H1 (cell line): ENCODE results near the gene CNR2. TPM values are rescaled to one million over a fixed set of nuclear protein-coding genes. Genes with fewer than 3 reads are reported as not detected.

ENCODE experiments used
- CTCF ChIA-PET: fragments of 300-600 bp; sonication (Branson Sonifier 250); formaldehyde crosslinking; loops from one replicate; lab custom pipeline; 2021; ENCODE audit not compliant: partially characterized antibody; lab: Charles Lee
- POLR2A ChIA-PET: fragments of 300-600 bp; sonication (Branson Sonifier 250); formaldehyde crosslinking; loops from one replicate; lab custom pipeline; 2021; ENCODE audit warnings: inconsistent platforms; ENCODE audit not compliant: partially characterized antibody; lab: Charles Lee
- DNase-seq, 2 experiments: peaks; one replicate each; pipeline versions ENCODE4 v3.0.0 to v3.0.0-alpha.2; 2010 to 2022; ENCODE audit warnings: low spot score in 2 of 2, low read depth in 1 of 2, mixed read lengths in 1 of 2
- FAIRE-seq: peaks from 2 replicates; lab custom pipeline; 2011; peaks lifted over from hg19 to GRCh38; lab: Jason Lieb, UNC
- H2AFZ ChIP-seq: 2 replicates; pipeline ENCODE4 v1.8.1; 2012; ENCODE audit warnings: low read length, inconsistent platforms
- H2AK5ac ChIP-seq: 2 replicates; pipeline ENCODE4 v1.6.1; 2013; ENCODE audit warnings: low read depth, low read length
- H2BK120ac ChIP-seq: replicated peaks from 2 replicates; pipeline ENCODE3; 2013; ENCODE audit warnings: low read depth, low read length, inconsistent platforms
- H2BK12ac ChIP-seq: 2 replicates; pipeline ENCODE4 v1.6.1; 2013; ENCODE audit warnings: low read depth, low read length
- H2BK15ac ChIP-seq: 2 replicates; pipeline ENCODE4 v1.6.1; 2013; ENCODE audit warnings: low read length
- H2BK20ac ChIP-seq: 2 replicates; pipeline ENCODE4 v1.6.1; 2013; ENCODE audit warnings: low read length
- H2BK5ac ChIP-seq: 2 replicates; pipeline ENCODE4 v1.6.1; 2013; ENCODE audit warnings: low read depth, low read length
- H3K14ac ChIP-seq: 2 replicates; pipeline ENCODE4 v1.6.1; 2013; ENCODE audit warnings: inconsistent platforms; ENCODE audit not compliant: insufficient read length
- H3K18ac ChIP-seq: 2 replicates; pipeline ENCODE4 v1.6.1; 2013; ENCODE audit warnings: low read length; ENCODE audit errors: extremely low read depth
- H3K23ac ChIP-seq: 2 replicates; pipeline ENCODE4 v1.6.1; 2013; ENCODE audit warnings: inconsistent platforms; ENCODE audit not compliant: insufficient read length
- H3K23me2 ChIP-seq: 2 replicates; pipeline ENCODE4 v1.6.1; 2013; ENCODE audit warnings: low read depth, low read length
- H3K27ac ChIP-seq: 2 replicates; pipeline ENCODE4 v1.6.1; 2011; ENCODE audit warnings: low read depth, low read length, inconsistent platforms
- H3K27me3 ChIP-seq, 4 experiments: replicated peaks in 1 of 4; 1 replicate in 1 of 4; 2 replicates in 3 of 4; pipeline versions ENCODE4 v1.6.1 to v1.8.1; 2011 to 2013; ENCODE audit warnings: low read length in 3 of 4, mild to moderate bottlenecking in 3 of 4, inconsistent platforms in 2 of 4, mixed read lengths in 2 of 4, moderate library complexity in 1 of 4; ENCODE audit not compliant: control insufficient read depth in 3 of 4, insufficient read depth in 3 of 4; ENCODE audit errors: extremely low read depth in 1 of 4
- H3K36me3 ChIP-seq, 4 experiments: 2 replicates each; pipeline versions ENCODE4 v1.6.1 to v1.8.1; 2011 to 2013; ENCODE audit warnings: mild to moderate bottlenecking in 4 of 4, low read length in 3 of 4, moderate library complexity in 2 of 4, control low read depth in 1 of 4, inconsistent platforms in 1 of 4; ENCODE audit not compliant: insufficient read depth in 4 of 4, control insufficient read depth in 2 of 4
- H3K4ac ChIP-seq: replicated peaks from 2 replicates; pipeline ENCODE3; 2013; ENCODE audit warnings: low read length, low read depth, mixed read lengths, inconsistent platforms; ENCODE audit not compliant: insufficient read length
- H3K4me1 ChIP-seq, 4 experiments: replicated peaks in 1 of 4; 1 replicate in 1 of 4; 2 replicates in 3 of 4; pipeline versions ENCODE4 v1.6.1 to v1.8.1; 2011 to 2013; ENCODE audit warnings: low read length in 3 of 4, inconsistent platforms in 2 of 4, mixed read lengths in 1 of 4; ENCODE audit not compliant: insufficient read depth in 4 of 4, control insufficient read depth in 3 of 4
- H3K4me2 ChIP-seq, 2 experiments: 2 replicates each; pipeline versions ENCODE4 v1.6.1 to v1.8.1; 2011 to 2013; ENCODE audit warnings: low read depth in 2 of 2, low read length in 2 of 2, control low read depth in 1 of 2, inconsistent platforms in 1 of 2, mild to moderate bottlenecking in 1 of 2; ENCODE audit not compliant: insufficient read depth in 1 of 2
- H3K4me3 ChIP-seq, 4 experiments: fragments of 200-600, 300-600 bp in 1 of 4; sonication (generic), shearing (Covaris generic), sonication (Bioruptor Twin) in 1 of 4; 2 replicates each; pipeline versions ENCODE4 v1.5.1 to v1.8.1; 2011 to 2016; ENCODE audit warnings: low read length in 4 of 4, low read depth in 3 of 4, control low read depth in 2 of 4, inconsistent platforms in 2 of 4, mild to moderate bottlenecking in 2 of 4, mixed read lengths in 1 of 4, moderate library complexity in 1 of 4; ENCODE audit not compliant: insufficient read depth in 2 of 4; ENCODE audit errors: extremely low read depth in 1 of 4
- H3K56ac ChIP-seq: replicated peaks from 2 replicates; pipeline ENCODE3; 2013; ENCODE audit warnings: low read depth, mild to moderate bottlenecking, mixed read lengths, low read length, inconsistent platforms; ENCODE audit not compliant: insufficient read length
- H3K79me1 ChIP-seq: 2 replicates; pipeline ENCODE4 v1.6.1; 2013; ENCODE audit warnings: low read depth, low read length, control low read depth
- H3K79me2 ChIP-seq, 2 experiments: 2 replicates each; pipeline versions ENCODE4 v1.6.1 to v1.8.1; 2012 to 2013; ENCODE audit warnings: low read length in 2 of 2, mild to moderate bottlenecking in 2 of 2, inconsistent platforms in 1 of 2; ENCODE audit not compliant: insufficient read depth in 2 of 2, control insufficient read depth in 1 of 2
- H3K9ac ChIP-seq, 4 experiments: replicated peaks in 1 of 4; 1 replicate in 1 of 4; 2 replicates in 3 of 4; pipeline versions ENCODE4 v1.6.1 to v1.8.1; 2011 to 2013; ENCODE audit warnings: low read depth in 3 of 4, low read length in 3 of 4, control low read depth in 2 of 4, mild to moderate bottlenecking in 2 of 4, moderate library complexity in 2 of 4, inconsistent platforms in 1 of 4; ENCODE audit errors: extremely low read depth in 1 of 4
- H3K9me3 ChIP-seq, 2 experiments: 2 replicates each; pipeline versions ENCODE4 v1.6.1 to v1.8.1; 2012 to 2013; ENCODE audit warnings: mild to moderate bottlenecking in 2 of 2, moderate library complexity in 2 of 2, control low read depth in 1 of 2, inconsistent platforms in 1 of 2, low read depth in 1 of 2, low read length in 1 of 2, mixed read lengths in 1 of 2; ENCODE audit not compliant: insufficient read depth in 2 of 2
- H4K20me1 ChIP-seq, 2 experiments: replicated peaks in 1 of 2; 2 replicates each; pipeline versions ENCODE3 to v1.8.1; 2011 to 2013; ENCODE audit warnings: inconsistent platforms in 2 of 2, low read length in 2 of 2, mild to moderate bottlenecking in 1 of 2; ENCODE audit not compliant: insufficient read depth in 2 of 2, control insufficient read depth in 1 of 2
- H4K5ac ChIP-seq: 2 replicates; pipeline ENCODE4 v1.6.1; 2013; ENCODE audit warnings: low read length, low read depth, mixed read lengths, inconsistent platforms; ENCODE audit not compliant: insufficient read length
- H4K8ac ChIP-seq: 2 replicates; pipeline ENCODE4 v1.8.0; 2013; ENCODE audit warnings: mild to moderate bottlenecking, moderate library complexity, low read length, inconsistent platforms; ENCODE audit not compliant: insufficient read depth; ENCODE audit errors: extremely low read depth
- H4K91ac ChIP-seq: replicated peaks from 2 replicates; pipeline ENCODE3; 2013; ENCODE audit warnings: low read length, mixed read lengths, inconsistent platforms; ENCODE audit not compliant: insufficient read length
- CBX8 ChIP-seq: fragments of 300-800, 300-1000 bp; sonication (generic); IDR thresholded peaks from 2 replicates; pipeline ENCODE4 v1.7.1; 2016; ENCODE audit warnings: low read depth, low read length, borderline replicate concordance
- CEBPB ChIP-seq: IDR thresholded peaks from 2 replicates; pipeline ENCODE4 v1.6.1; 2012; ENCODE audit warnings: low read depth, low read length
- CHD2 ChIP-seq: IDR thresholded peaks from 2 replicates; pipeline ENCODE4 v1.6.1; 2012; ENCODE audit warnings: low read length, improper control_type of control experiment
- EGR1 ChIP-seq: IDR thresholded peaks from 2 replicates; pipeline ENCODE4 v1.6.1; 2011; ENCODE audit warnings: low read depth, low read length, borderline replicate concordance
- GTF2F1 ChIP-seq: IDR thresholded peaks from 2 replicates; pipeline ENCODE4 v1.6.1; 2012; ENCODE audit warnings: low read depth, low read length, improper control_type of control experiment, borderline replicate concordance
- KDM4A ChIP-seq: IDR thresholded peaks from one replicate; pipeline ENCODE4 v1.7.1; 2012; ENCODE audit warnings: low read depth, mild to moderate bottlenecking, moderate library complexity, low read length, inconsistent platforms; ENCODE audit not compliant: severe bottlenecking
- RBBP5 ChIP-seq: IDR thresholded peaks from 2 replicates; pipeline ENCODE4 v1.7.1; 2012; ENCODE audit warnings: low read depth, mild to moderate bottlenecking, inconsistent platforms, low read length, moderate library complexity, borderline replicate concordance
- WGBS, 2 experiments: shearing (Covaris generic) in 1 of 2; methylation state at CpG; one replicate each; pipeline versions ENCODE4 v1.1.6 to v1.1.7; 2013 to 2015; ENCODE audit warnings: low lambda C conversion rate in 2 of 2, mixed read lengths in 2 of 2, inconsistent platforms in 1 of 2, low coverage in 1 of 2, missing lambda C conversion rate in 1 of 2; ENCODE audit not compliant: insufficient replicate concordance in 2 of 2, insufficient coverage in 1 of 2, insufficient read length in 1 of 2; ENCODE audit errors: extremely low coverage in 1 of 2, missing lambda C conversion rate in 1 of 2; 5-methylcytosine and 5-hydroxymethylcytosine counted together
- polyA plus RNA-seq, 7 experiments: library from polyadenylated mRNA; depleted of rRNA in 3 of 7; stranded (reverse) in 5 of 7; unstranded in 2 of 7; fragments of >200 nt in 5 of 7; fragments of 200-250 nt in 2 of 7; gene quantifications; 1 replicate in 5 of 7; 2 replicates in 1 of 7; 4 replicates in 1 of 7; pipeline versions ENCODE4 v1.2.1 to v1.2.3, GENCODE V29; 2011 to 2013; ENCODE audit warnings: missing spikeins in 2 of 7, mixed read lengths in 2 of 7
- total RNA-seq: library from RNA; stranded (reverse); fragmentation: NEBNext Ultra II Directional; extraction: Animal tissue kit (Norgen Biotek cat#: 25700); gene quantifications from 2 replicates; pipeline ENCODE4 v1.2.1, GENCODE V29; 2021
- TF ChIP-seq, protein P1 (sequence below): IDR thresholded peaks from 2 replicates; pipeline ENCODE4 v1.6.1; 2012; ENCODE audit warnings: inconsistent platforms

Gene CNR2
- total and polyA plus RNA-seq, 2 of the 8 experiments (the other 6 are each of a cell fraction or from before 2014, with no cell fraction given) = not detected

DNA sequence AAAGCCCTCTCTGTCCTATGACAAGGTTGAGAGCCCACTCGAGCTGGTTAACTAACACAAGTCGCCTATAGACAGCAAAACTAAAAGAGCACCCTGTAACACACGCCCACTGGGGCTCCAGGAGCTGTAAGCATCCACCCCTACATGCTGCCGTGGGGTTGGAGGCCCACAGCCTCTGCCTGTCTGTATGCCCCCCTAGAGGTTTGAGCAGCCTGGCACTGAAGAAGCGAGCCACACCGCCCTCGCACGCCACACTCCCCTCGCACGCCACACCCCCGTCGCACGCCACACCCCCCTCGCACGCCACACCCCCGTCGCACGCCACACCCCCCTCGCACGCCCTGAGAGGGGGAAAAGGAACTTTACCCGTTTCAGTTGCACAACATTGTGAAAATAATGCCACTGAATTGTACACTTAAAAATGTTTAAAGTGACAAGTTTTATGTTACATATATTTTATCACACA, 74.7 kb downstream of the CNR2 start:
- no peak overlapping the region for H3K9ac ChIP-seq
- H3K56ac ChIP-seq = no peak overlapping the region
- no peak overlapping the region for H3K27ac ChIP-seq
- H3K4me2 ChIP-seq = peak overlapping the region; percentile 68 to 99
- H3K4ac ChIP-seq = no peak overlapping the region
- no peaks in the 10 kb centered on the region for H3K79me1 ChIP-seq
- peak overlapping the region; percentile 21 to 56 (median 35); a peak in 6 of 8 replicates for H3K4me3 ChIP-seq
- H3K79me2 ChIP-seq = no peaks in the 10 kb centered on the region
- no peak overlapping the region for H2BK5ac ChIP-seq
- no peak overlapping the region for H2BK15ac ChIP-seq
- no peak overlapping the region for H3K18ac ChIP-seq
- no peak overlapping the region for H3K23ac ChIP-seq
- no peak overlapping the region for H2AK5ac ChIP-seq
- DNase-seq (peak in 1 of 2 experiments; percentile 78), FAIRE-seq (no peak)
- CTCF ChIA-PET = interaction anchor here (0.5 to 2.2 kb wide), 5 partner anchors 17 to 191 kb away, joined by 3 to 8 read pairs (median 4); partner anchors contain the start of gene FUCA1
- H3K23me2 ChIP-seq = peaks cover 7% of the 10 kb centered on the region
- no peaks in the 10 kb centered on the region for H3K9me3 ChIP-seq
- H4K20me1 ChIP-seq = no peaks in the 10 kb centered on the region
- H3K36me3 ChIP-seq = no peaks in the 10 kb centered on the region
- H2BK120ac ChIP-seq = no peak overlapping the region
- H2BK12ac ChIP-seq = no peak overlapping the region
- H3K27me3 ChIP-seq = peaks cover 0 to 7% (median 6%) of the 10 kb centered on the region in 4 experiments; a peak in 5 of 7 replicates
- H3K4me1 ChIP-seq = peaks cover 0 to 4% (median 2%) of the 10 kb centered on the region in 4 experiments; a peak in 4 of 7 replicates
- no peak for TF ChIP-seq CBX8
- TF ChIP-seq CEBPB = peak; percentile 50; the same call in 1 of the 2 replicates
- peak; percentile 75 for TF ChIP-seq KDM4A
- TF ChIP-seq GTF2F1 = no peak
- TF ChIP-seq, protein P1, sequence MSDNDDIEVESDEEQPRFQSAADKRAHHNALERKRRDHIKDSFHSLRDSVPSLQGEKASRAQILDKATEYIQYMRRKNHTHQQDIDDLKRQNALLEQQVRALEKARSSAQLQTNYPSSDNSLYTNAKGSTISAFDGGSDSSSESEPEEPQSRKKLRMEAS = peak; percentile 55; the same call in 1 of the 2 replicates
- no peak for TF ChIP-seq EGR1
- TF ChIP-seq RBBP5 = no peak
- TF ChIP-seq CHD2 = no peak
- H3K14ac ChIP-seq = no peak overlapping the region
- WGBS, 2 experiments = 13% methylated on average over 5 of the region's 21 CpGs; no CpG with 5 or more reads in 1 of the 2 experiments
- no peak overlapping the region for H4K5ac ChIP-seq
- H4K91ac ChIP-seq = no peak overlapping the region
- H4K8ac ChIP-seq = no peak overlapping the region
- peak overlapping the region; percentile 73; the same call in 1 of the 2 replicates for H2AFZ ChIP-seq
- no peak overlapping the region for H2BK20ac ChIP-seq
- POLR2A ChIA-PET = interaction anchor here (0.7 to 1.0 kb wide), 2 partner anchors 13 to 39 kb away, joined by 3 read pairs; partner anchors contain the start of gene HMGCL
